Breast epithelium (tissue), 4 donors: Measurements from ENCODE around the gene NKD2. TPM values are rescaled to one million over a fixed set of nuclear protein-coding genes. Genes with fewer than 3 reads are reported as not detected.

Experiments
- DNase-seq, 2 donors: peaks; one replicate each; pipeline ENCODE4 v3.0.0-alpha.2; 2019; ENCODE audit warnings: low spot score in 2 of 2
- H3K27ac ChIP-seq, 2 donors: fragments of 200-600 bp; sonication (generic) in 1 of 2; one replicate each; pipeline ENCODE4 v1.5.1; 2016 to 2019; ENCODE audit warnings: mild to moderate bottlenecking in 1 of 2
- H3K27me3 ChIP-seq, 2 donors: fragments of 200-600 bp; sonication (generic) in 1 of 2; one replicate each; pipeline versions ENCODE4 v1.5.1 to v1.6.0; 2017 to 2019; ENCODE audit warnings: control low read depth in 1 of 2, mild to moderate bottlenecking in 1 of 2
- H3K36me3 ChIP-seq: fragments of 200-600 bp; one replicate; pipeline ENCODE4 v1.5.1; 2019
- H3K4me1 ChIP-seq, 2 donors: fragments of 200-600 bp; sonication (generic); one replicate each; pipeline ENCODE4 v1.5.1; 2016 to 2019; ENCODE audit warnings: control low read depth in 1 of 2
- H3K4me3 ChIP-seq, 3 donors: fragments of 200-600 bp; sonication (generic); 1 replicate in 2 of 3; 2 replicates in 1 of 3; pipeline ENCODE4 v1.5.1; 2016 to 2019; ENCODE audit warnings: mild to moderate bottlenecking in 3 of 3, moderate library complexity in 2 of 3
- H3K9me3 ChIP-seq, 2 donors: fragments of 200-600 bp; sonication (generic) in 1 of 2; one replicate each; pipeline ENCODE4 v1.5.1; 2016 to 2019; ENCODE audit warnings: control low read depth in 1 of 2
- CTCF ChIP-seq, 3 donors: fragments of 450-650 bp; IDR thresholded peaks; one replicate each; pipeline ENCODE4 v1.5.1; 2016 to 2017; ENCODE audit warnings: antibody characterized with exemption in 3 of 3, mild to moderate bottlenecking in 3 of 3, moderate library complexity in 3 of 3
- POLR2A ChIP-seq: fragments of 450-650 bp; IDR thresholded peaks from one replicate; pipeline ENCODE4 v1.6.1; 2016; ENCODE audit warnings: antibody characterized with exemption, mild to moderate bottlenecking, moderate library complexity
- POLR2AphosphoS5 ChIP-seq, 3 donors: sonication (generic); formaldehyde crosslinking; IDR thresholded peaks; one replicate each; pipeline ENCODE4 v1.6.1; 2017; ENCODE audit warnings: antibody characterized with exemption in 3 of 3
- intact Hi-C: fragments of 100-400 bp; cut with DNase I; formaldehyde crosslinking; loops from one replicate; pipeline ENCODE4 v1.15.1; 2023; ENCODE audit warnings: low total_unique reads
- total RNA-seq, 3 donors: library from RNA; depleted of rRNA; stranded (reverse); fragments of >200 nt; gene quantifications; one replicate each; pipeline ENCODE4 v1.1.0, GENCODE V29; 2016

Gene NKD2
- total RNA-seq, 3 donors from 2014 or later: 5.9 to 16.7 TPM; not detected in 1

GRCh38 chr5:1076406-1076805 lies 67.8 kb downstream of the NKD2 start:
- Histone ChIP-seq H3K27ac (no peak overlapping the region), H3K36me3 (peaks cover 3% of the 10 kb centered on the region), H3K27me3 (no peaks in the 10 kb centered on the region), H3K9me3 (no peaks in the 10 kb centered on the region), H3K4me1 (no peaks in the 10 kb centered on the region), H3K4me3 (no peak overlapping the region)
- no peak for TF ChIP-seq POLR2A
- TF ChIP-seq CTCF (IDR thresholded peaks at IDR 0.05): no peak
- no peak for TF ChIP-seq POLR2AphosphoS5 (IDR thresholded peaks at IDR 0.05)
- intact Hi-C loops: no loop called here
- DNase-seq: no peak

- DNase-seq: no peak
- intact Hi-C loops: no loop called here
- H3K36me3 ChIP-seq: peaks cover 3% of the 10 kb centered on the region
Observed at GRCh38 chr5:1077026-1077425, 68.4 kb downstream of the NKD2 start.

DNA sequence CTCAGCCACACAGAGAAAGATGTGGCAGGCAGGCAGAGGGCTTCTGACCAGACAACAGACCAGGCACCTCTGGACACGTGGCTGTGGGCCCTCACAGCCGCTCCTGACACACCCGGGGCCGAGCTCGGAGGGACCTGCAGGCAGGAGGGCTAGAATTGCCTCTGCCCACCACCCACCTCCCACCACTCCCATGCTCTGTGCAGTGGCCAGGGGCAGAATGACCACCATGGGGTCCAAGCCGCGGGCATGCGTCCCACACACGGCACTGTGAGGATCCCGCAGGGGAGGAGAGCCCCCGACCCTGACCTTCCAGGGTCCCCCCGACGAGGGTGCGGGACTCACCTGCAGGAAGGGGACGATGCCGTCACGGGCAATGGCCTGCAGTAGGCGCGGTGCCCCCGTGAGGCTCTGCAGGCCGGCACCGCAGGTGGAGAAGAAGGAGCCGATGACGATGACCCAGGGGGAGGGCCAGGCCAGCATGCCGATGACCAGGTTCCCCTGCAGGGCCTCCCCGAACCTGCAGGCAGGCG lies 69.0 kb downstream of the NKD2 start:
- Histone ChIP-seq H3K4me3 (no peak overlapping the region), H3K4me1 (no peaks in the 10 kb centered on the region), H3K27ac (no peak overlapping the region), H3K27me3 (no peaks in the 10 kb centered on the region), H3K36me3 (peaks cover 3% of the 10 kb centered on the region), H3K9me3 (no peaks in the 10 kb centered on the region)
- intact Hi-C loops: no loop called here
- no peak for DNase-seq
- TF ChIP-seq POLR2AphosphoS5 (IDR thresholded peaks at IDR 0.05): no peak
- no peak for TF ChIP-seq CTCF (IDR thresholded peaks at IDR 0.05)
- no peak for TF ChIP-seq POLR2A

More at GRCh38 chr5:1077026-1077425, 68.4 kb downstream of the NKD2 start:
- Histone ChIP-seq H3K9me3 (no peaks in the 10 kb centered on the region), H3K27ac (no peak overlapping the region), H3K27me3 (no peaks in the 10 kb centered on the region), H3K4me3 (no peak overlapping the region), H3K4me1 (no peaks in the 10 kb centered on the region)
- TF ChIP-seq POLR2AphosphoS5 (IDR thresholded peaks at IDR 0.05) (no peak), CTCF (IDR thresholded peaks at IDR 0.05) (no peak), POLR2A (no peak)

DNA sequence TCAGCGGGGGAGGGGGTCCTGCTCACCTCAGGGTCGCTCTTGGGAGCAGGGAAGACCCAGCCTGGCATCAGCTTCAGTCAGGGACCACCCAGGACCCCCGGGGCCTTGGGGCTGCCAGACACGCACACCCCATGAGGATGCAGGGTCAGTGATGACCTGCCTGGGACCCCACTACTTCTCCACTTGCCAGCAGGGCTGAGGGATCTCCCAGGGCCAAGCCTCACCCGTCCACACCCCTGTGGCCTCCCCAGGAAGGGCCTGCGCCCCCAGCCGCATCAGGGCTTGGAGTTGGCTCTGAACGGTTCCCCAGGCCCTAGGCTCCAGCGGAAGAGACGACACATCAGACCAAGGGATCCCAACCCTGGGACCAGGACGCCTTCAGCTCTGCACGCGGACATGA lies 69.6 kb downstream of the NKD2 start:
- Histone ChIP-seq H3K9me3 (no peaks in the 10 kb centered on the region), H3K36me3 (peaks cover 4% of the 10 kb centered on the region), H3K4me3 (no peak overlapping the region), H3K27me3 (no peaks in the 10 kb centered on the region), H3K27ac (no peak overlapping the region), H3K4me1 (no peaks in the 10 kb centered on the region)
- DNase-seq: no peak
- intact Hi-C loops: no loop called here
- TF ChIP-seq POLR2A (no peak), CTCF (IDR thresholded peaks at IDR 0.05) (no peak), POLR2AphosphoS5 (IDR thresholded peaks at IDR 0.05) (no peak)

DNA sequence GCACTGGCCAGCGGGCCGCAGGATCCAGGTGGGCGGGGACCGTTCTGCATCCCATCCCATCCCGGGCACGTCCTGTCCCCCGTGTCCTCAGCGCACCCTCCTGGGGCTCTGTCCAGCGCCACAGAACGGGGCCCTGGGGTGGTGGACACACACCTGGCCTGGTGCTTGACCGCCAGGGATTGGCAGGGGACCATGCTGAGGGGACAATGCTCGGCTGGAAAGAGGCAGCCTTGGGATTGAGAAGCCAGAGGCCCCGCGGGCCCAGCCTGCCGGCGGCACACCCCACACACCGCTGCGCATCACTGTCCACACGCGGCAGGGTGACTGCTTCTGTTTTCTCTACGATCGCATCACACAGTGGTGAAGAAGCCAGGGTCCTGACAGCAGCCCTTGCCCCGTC lies 70.2 kb downstream of the NKD2 start:
- no peak for DNase-seq
- Histone ChIP-seq H3K36me3 (peaks cover 8% of the 10 kb centered on the region), H3K4me3 (no peak overlapping the region), H3K4me1 (no peaks in the 10 kb centered on the region), H3K9me3 (no peaks in the 10 kb centered on the region), H3K27ac (no peak overlapping the region), H3K27me3 (no peaks in the 10 kb centered on the region)
- intact Hi-C loops: no loop called here
- TF ChIP-seq CTCF (IDR thresholded peaks at IDR 0.05) (no peak), POLR2AphosphoS5 (IDR thresholded peaks at IDR 0.05) (no peak), POLR2A (no peak)
